Mammary epithelial cell (primary cell): Measurements from ENCODE around the gene FAM13B.

Source experiments
- CTCF ChIP-seq, 2 donors: IDR thresholded peaks in 1 of 2; conservative IDR thresholded peaks in 1 of 2; 2 replicates each; pipeline ENCODE4 v1.5.1; 2011 to 2012; ENCODE audit warnings: inconsistent platforms in 2 of 2, low read length in 2 of 2, mild to moderate bottlenecking in 2 of 2, control low read depth in 1 of 2, low read depth in 1 of 2; ENCODE audit not compliant: insufficient read depth in 1 of 2; ENCODE audit errors: extremely low read depth in 1 of 2
- EZH2 ChIP-seq: IDR thresholded peaks from 2 replicates; pipeline ENCODE4 v1.6.1; 2012; ENCODE audit warnings: low read length, inconsistent platforms, borderline replicate concordance

DNA sequence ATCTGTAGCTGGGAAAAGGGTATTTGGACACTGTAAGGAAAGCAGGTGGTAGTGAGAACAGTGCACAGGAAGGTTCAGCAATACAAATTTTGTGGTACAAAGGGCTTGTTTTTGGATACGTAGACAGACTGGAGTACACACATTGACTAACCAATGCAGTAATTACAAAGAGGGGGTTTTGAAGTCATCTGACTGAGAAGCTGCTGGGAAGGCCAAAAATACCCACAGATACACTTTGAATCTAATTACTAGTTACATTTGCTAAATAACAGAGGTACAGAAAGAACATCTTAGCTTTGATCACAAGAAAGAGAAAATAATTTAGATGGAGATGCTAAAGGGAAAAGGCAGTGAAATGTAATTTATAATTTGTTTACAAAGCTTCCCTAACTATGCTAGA lies 97.7 kb downstream of the FAM13B start:
- TF ChIP-seq CTCF (conservative IDR thresholded peaks at IDR 0.05 in 1 of 2, IDR thresholded peaks at IDR 0.05 in 1 of 2; ENCODE audit: extremely low read depth in 1 of 2, insufficient read depth in 1 of 2, low read depth in 1 of 2, low read length in 2 of 2) = no peak
- TF ChIP-seq EZH2 = no peak
